Osteoblast (primary cell): ENCODE measurements around the gene MRC1. TPM values are rescaled to one million over a fixed set of nuclear protein-coding genes. Genes with fewer than 3 reads are reported as not detected.

Experiments
- DNase-seq: peaks from one replicate; pipeline ENCODE4 v3.0.0; 2011; ENCODE audit warnings: low spot score, mixed read lengths; ENCODE audit not compliant: insufficient read length; ENCODE audit errors: missing footprints
- H2AFZ ChIP-seq: 2 replicates; pipeline ENCODE4 v1.6.0; 2011; ENCODE audit warnings: mild to moderate bottlenecking, low read length
- H3K27ac ChIP-seq: 2 replicates; pipeline ENCODE4 v1.5.1; 2011; ENCODE audit warnings: mild to moderate bottlenecking, low read depth, low read length, moderate library complexity
- H3K27me3 ChIP-seq: 2 replicates; pipeline ENCODE4 v1.6.0; 2012; ENCODE audit warnings: mild to moderate bottlenecking, control low read depth, inconsistent platforms, low read length, moderate library complexity; ENCODE audit not compliant: insufficient read depth
- H3K36me3 ChIP-seq: 2 replicates; pipeline ENCODE4 v1.5.1; 2011; ENCODE audit warnings: mild to moderate bottlenecking, low read length, control low read depth, moderate library complexity; ENCODE audit not compliant: insufficient read depth
- H3K4me1 ChIP-seq: 2 replicates; pipeline ENCODE4 v1.5.1; 2011; ENCODE audit warnings: mild to moderate bottlenecking, low read length, control low read depth, moderate library complexity; ENCODE audit not compliant: insufficient read depth
- H3K4me2 ChIP-seq: 2 replicates; pipeline ENCODE4 v1.6.0; 2011; ENCODE audit warnings: mild to moderate bottlenecking, low read length; ENCODE audit not compliant: insufficient read depth
- H3K4me3 ChIP-seq: fragments of 200-600 bp; sonication (generic); 3 replicates; pipeline ENCODE4 v1.5.1; 2012; ENCODE audit warnings: mild to moderate bottlenecking, low read length, inconsistent platforms; ENCODE audit not compliant: insufficient read depth
- H3K79me2 ChIP-seq: 2 replicates; pipeline ENCODE4 v1.6.0; 2012; ENCODE audit warnings: mild to moderate bottlenecking, low read length, control low read depth, inconsistent platforms; ENCODE audit not compliant: insufficient read depth
- H3K9me3 ChIP-seq: 2 replicates; pipeline ENCODE4 v1.5.1; 2011; ENCODE audit warnings: low read depth, low read length, control low read depth
- H4K20me1 ChIP-seq: 2 replicates; pipeline ENCODE4 v1.6.0; 2012; ENCODE audit warnings: mild to moderate bottlenecking, low read length, control low read depth; ENCODE audit not compliant: insufficient read depth
- CTCF ChIP-seq: IDR thresholded peaks from 2 replicates; pipeline ENCODE4 v1.5.1; 2011; ENCODE audit warnings: mild to moderate bottlenecking, low read depth, low read length, moderate library complexity; ENCODE audit errors: extremely low read depth
- total RNA-seq: library from RNA; depleted of rRNA; stranded (reverse); fragments of >200 nt; gene quantifications from 2 replicates; pipeline ENCODE4 v1.2.3, GENCODE V29; 2012

MRC1 gene
- total RNA-seq, 1 donor = 0.36 TPM

- Histone ChIP-seq H3K27ac (no peak overlapping the region), H3K27me3 (peaks cover 15% of the 10 kb centered on the region), H4K20me1 (no peaks in the 10 kb centered on the region), H3K4me2 (no peak overlapping the region), H3K4me3 (no peak overlapping the region), H3K79me2 (no peaks in the 10 kb centered on the region), H3K4me1 (no peaks in the 10 kb centered on the region), H2AFZ (no peak overlapping the region), H3K9me3 (no peaks in the 10 kb centered on the region), H3K36me3 (no peaks in the 10 kb centered on the region)
- no peak for DNase-seq
- TF ChIP-seq CTCF = no peak
Measured at GRCh38 chr10:17865351-17865750, 56.2 kb downstream of the MRC1 start.

- peaks cover 15% of the 10 kb centered on the region for H3K27me3 ChIP-seq
- H3K36me3 ChIP-seq = no peaks in the 10 kb centered on the region
- no peaks in the 10 kb centered on the region for H4K20me1 ChIP-seq
- DNase-seq = no peak
- no peak overlapping the region for H3K4me2 ChIP-seq
- no peaks in the 10 kb centered on the region for H3K4me1 ChIP-seq
- H3K9me3 ChIP-seq = no peaks in the 10 kb centered on the region
- H2AFZ ChIP-seq = no peak overlapping the region
- TF ChIP-seq CTCF = no peak
- H3K79me2 ChIP-seq = no peaks in the 10 kb centered on the region
- H3K4me3 ChIP-seq = no peak overlapping the region
- H3K27ac ChIP-seq = no peak overlapping the region
Measured at GRCh38 chr10:17866346-17866745, 57.2 kb downstream of the MRC1 start.

- no peak for TF ChIP-seq CTCF
- no peak overlapping the region for H3K4me3 ChIP-seq
- no peaks in the 10 kb centered on the region for H3K36me3 ChIP-seq
- H3K27me3 ChIP-seq = peaks cover 15% of the 10 kb centered on the region
- no peak overlapping the region for H3K27ac ChIP-seq
- H3K4me1 ChIP-seq = no peaks in the 10 kb centered on the region
- H2AFZ ChIP-seq = no peak overlapping the region
- no peaks in the 10 kb centered on the region for H3K79me2 ChIP-seq
- H3K9me3 ChIP-seq = no peaks in the 10 kb centered on the region
- H3K4me2 ChIP-seq = no peak overlapping the region
- DNase-seq = no peak
- no peaks in the 10 kb centered on the region for H4K20me1 ChIP-seq
Measured at GRCh38 chr10:17867056-17867455, 57.9 kb downstream of the MRC1 start.

GRCh38 chr10:17871036-17871435, 61.9 kb downstream of the MRC1 start:
- no peak for TF ChIP-seq CTCF
- Histone ChIP-seq H3K4me2 (no peak overlapping the region), H2AFZ (no peak overlapping the region), H3K27me3 (peaks cover 5% of the 10 kb centered on the region), H3K4me1 (no peaks in the 10 kb centered on the region), H3K79me2 (no peaks in the 10 kb centered on the region), H4K20me1 (no peaks in the 10 kb centered on the region), H3K4me3 (no peak overlapping the region), H3K27ac (no peak overlapping the region), H3K36me3 (no peaks in the 10 kb centered on the region), H3K9me3 (no peaks in the 10 kb centered on the region)
- no peak for DNase-seq
